HepG2 (cell line): ENCODE data around the gene CBX2. TPM values are rescaled to one million over a fixed set of nuclear protein-coding genes. Genes with fewer than 3 reads are reported as not detected.

ENCODE experiments used
- ESRRA ChIP-seq: sonication (generic); formaldehyde crosslinking; IDR thresholded peaks from 2 replicates; pipeline ENCODE4 v1.5.1; 2020; ENCODE audit warnings: mild to moderate bottlenecking, low read depth, missing genetic modification reagents
- FOXA1 ChIP-seq, 2 experiments: fragments of 450-650 bp in 1 of 2; sonication (generic) in 1 of 2; formaldehyde crosslinking in 1 of 2; IDR thresholded peaks; 2 replicates each; pipeline versions ENCODE4 v1.4.0 to v1.6.1; 2016 to 2020; ENCODE audit warnings: missing genetic modification reagents in 1 of 2
- FOXK2 ChIP-seq: fragments of 450-650 bp; IDR thresholded peaks from 2 replicates; pipeline ENCODE4 v1.6.1; 2016
- MATR3 ChIP-seq: sonication (generic); formaldehyde crosslinking; IDR thresholded peaks from 2 replicates; pipeline ENCODE4 v1.4.0; 2020; ENCODE audit warnings: missing genetic modification reagents
- MBNL3 ChIP-seq: fragments of 250-450 bp; sonication (Bioruptor Pico); conservative IDR thresholded peaks from 2 replicates; pipeline ENCODE4 v1.8.0; 2022; ENCODE audit warnings: mild to moderate bottlenecking, inconsistent platforms
- MED13 ChIP-seq: sonication (generic); formaldehyde crosslinking; IDR thresholded peaks from 2 replicates; pipeline ENCODE4 v1.5.0; 2020; ENCODE audit warnings: missing genetic modification reagents
- MTF2 ChIP-seq: sonication (generic); formaldehyde crosslinking; IDR thresholded peaks from 2 replicates; pipeline ENCODE4 v1.5.0; 2020; ENCODE audit warnings: missing genetic modification reagents, borderline replicate concordance
- NFE2 ChIP-seq: sonication (generic); formaldehyde crosslinking; IDR thresholded peaks from 2 replicates; pipeline ENCODE4 v1.4.0; 2020; ENCODE audit warnings: missing genetic modification reagents
- NR2F6 ChIP-seq, 2 experiments: IDR thresholded peaks; 2 replicates each; pipeline ENCODE4 v1.6.1; 2016; ENCODE audit warnings: antibody characterized with exemption in 1 of 2, mild to moderate bottlenecking in 1 of 2
- PHB2 ChIP-seq: fragments of 450-650 bp; IDR thresholded peaks from 2 replicates; pipeline ENCODE4 v1.6.1; 2018; ENCODE audit not compliant: partially characterized antibody
- SIX4 ChIP-seq: sonication (generic); formaldehyde crosslinking; IDR thresholded peaks from 2 replicates; pipeline ENCODE4 v1.4.0; 2020; ENCODE audit warnings: missing genetic modification reagents
- SOX5 ChIP-seq: IDR thresholded peaks from 2 replicates; pipeline ENCODE4 v1.6.1; 2016; ENCODE audit warnings: borderline replicate concordance
- TP53 ChIP-seq: sonication (generic); formaldehyde crosslinking; conservative IDR thresholded peaks from 2 replicates; pipeline ENCODE4 v1.4.0; 2020; ENCODE audit warnings: missing genetic modification reagents
- XRCC5 ChIP-seq: fragments of 200-400 bp; formaldehyde crosslinking; optimal IDR thresholded peaks from 2 replicates; pipeline ENCODE3; 2017; ENCODE audit warnings: mild to moderate bottlenecking, low read length
- ZNF33A ChIP-seq: sonication (generic); formaldehyde crosslinking; IDR thresholded peaks from 2 replicates; pipeline ENCODE4 v1.5.1; 2020; ENCODE audit warnings: missing genetic modification reagents, mild to moderate bottlenecking, moderate library complexity, borderline replicate concordance
- ZNF543 ChIP-seq: sonication (generic); formaldehyde crosslinking; IDR thresholded peaks from 2 replicates; pipeline ENCODE4 v1.4.0; 2020; ENCODE audit warnings: mild to moderate bottlenecking, missing genetic modification reagents
- ZNF788 ChIP-seq: sonication (generic); formaldehyde crosslinking; IDR thresholded peaks from 2 replicates; pipeline ENCODE4 v1.5.0; 2020; ENCODE audit warnings: mild to moderate bottlenecking, missing genetic modification reagents, borderline replicate concordance
- polyA plus RNA-seq, 8 experiments: library from polyadenylated mRNA; depleted of rRNA in 3 of 8; stranded (reverse) in 7 of 8; unstranded in 1 of 8; fragments of >200 nt; fragmentation: Illumina TruSeq in 4 of 8; extraction: Trizol in 4 of 8; gene quantifications; 2 replicates each; pipeline versions ENCODE4 v1.2.1 to v1.2.3, GENCODE V29; 2011 to 2016; ENCODE audit warnings: low read depth in 4 of 8, missing spikeins in 1 of 8, mixed read lengths in 1 of 8; ENCODE audit not compliant: insufficient read depth in 1 of 8
- total RNA-seq, 5 experiments: library from RNA; depleted of rRNA; stranded (reverse); fragments of >200 nt; fragmentation: Illumina TruSeq; extraction: Trizol; gene quantifications; 2 replicates each; pipeline ENCODE4 v1.2.3, GENCODE V29; 2016; ENCODE audit warnings: low read depth in 1 of 5
- TF ChIP-seq, protein P1 (sequence below): sonication (generic); formaldehyde crosslinking; IDR thresholded peaks from 2 replicates; pipeline ENCODE4 v1.4.0; 2020; ENCODE audit warnings: mild to moderate bottlenecking, missing genetic modification reagents
- TF ChIP-seq, protein P2 (sequence below): sonication (generic); formaldehyde crosslinking; IDR thresholded peaks from 2 replicates; pipeline ENCODE4 v1.9.0; 2022; ENCODE audit warnings: missing genetic modification reagents, mild to moderate bottlenecking, borderline replicate concordance
- TF ChIP-seq, protein P3 (sequence below): sonication (generic); formaldehyde crosslinking; IDR thresholded peaks from 2 replicates; pipeline ENCODE4 v1.5.0; 2020; ENCODE audit warnings: mild to moderate bottlenecking, missing genetic modification reagents, moderate library complexity
- TF ChIP-seq, protein P4 (sequence below): sonication (generic); formaldehyde crosslinking; IDR thresholded peaks from 2 replicates; pipeline ENCODE4 v1.5.1; 2020; ENCODE audit warnings: mild to moderate bottlenecking, missing genetic modification reagents
- TF ChIP-seq, protein P5 (sequence below): sonication (generic); formaldehyde crosslinking; IDR thresholded peaks from 2 replicates; pipeline ENCODE4 v1.4.0; 2020; ENCODE audit warnings: missing genetic modification reagents, low read depth, mild to moderate bottlenecking, borderline replicate concordance

The CBX2 gene
- total and polyA plus RNA-seq, 2 of the 13 experiments (the other 11 are each of a cell fraction or from before 2014, with no cell fraction given), result 14.5 to 31.1 TPM

DNA sequence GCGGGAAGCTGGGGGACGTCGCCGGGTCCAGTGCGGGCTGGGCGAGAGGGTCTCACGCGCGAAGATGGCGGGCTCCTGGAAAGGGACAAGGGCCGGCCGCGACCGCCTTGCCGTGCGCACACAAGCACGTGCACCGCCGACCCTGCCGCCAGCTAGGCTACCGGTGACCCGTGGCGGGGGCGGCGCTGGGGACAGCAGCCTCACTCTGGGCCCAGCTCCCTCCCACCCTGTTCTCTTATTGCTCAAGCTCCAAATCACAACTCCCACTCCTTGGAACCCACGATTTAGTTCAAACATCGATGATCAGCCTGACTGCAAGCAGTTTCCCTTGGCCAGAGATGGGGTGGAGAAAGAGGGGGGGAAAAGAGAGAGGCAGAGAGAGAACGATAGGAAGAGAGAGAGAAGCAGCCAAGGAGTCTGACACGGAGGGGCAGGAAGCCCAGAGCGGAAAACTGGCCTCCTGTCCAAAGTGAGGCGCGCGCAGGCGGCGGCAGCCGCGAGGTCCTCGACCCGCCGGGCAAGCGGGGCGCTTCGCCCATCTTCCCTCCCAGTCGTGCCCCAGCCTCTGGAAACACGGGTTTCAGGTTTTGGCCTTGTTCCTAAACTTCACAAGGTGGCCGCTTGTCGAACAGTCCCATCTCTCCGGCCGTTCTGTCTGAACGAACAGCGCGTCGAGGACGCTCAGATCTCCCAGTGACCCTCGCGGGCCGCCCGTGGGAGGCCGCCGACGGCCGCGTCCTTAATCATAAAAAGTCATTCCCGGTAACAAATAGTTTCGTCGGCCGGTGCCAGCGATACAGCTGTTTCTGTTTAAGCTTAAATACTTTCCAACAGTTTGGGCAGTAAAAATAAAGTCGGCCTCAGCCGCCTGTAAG lies 20.6 kb downstream of the CBX2 start (continued):
- TF ChIP-seq ZNF33A (no peak), MBNL3 (CRISPR knock-in tag) (no peak), SOX5 (CRISPR knock-in tag) (no peak), FOXA1 (IDR thresholded peaks at IDR 0.05) (no peak), FOXA1 (CRISPR knock-in tag; IDR thresholded peaks at IDR 0.05) (no peak), FOXK2 (no peak), ESRRA (CRISPR knock-in tag) (no peak), MTF2 (peak; percentile 81; the same call in 1 of the 2 replicates), PHB2 (no peak), MATR3 (no peak), SIX4 (no peak), NFE2 (CRISPR knock-in tag) (no peak), TP53 (CRISPR knock-in tag) (no peak), ZNF543 (CRISPR knock-in tag) (no peak), MED13 (CRISPR knock-in tag) (no peak), XRCC5 (no peak), ZNF788 (CRISPR knock-in tag) (no peak; the same call in 1 of the 2 replicates), NR2F6 (IDR thresholded peaks at IDR 0.05) (no peak), NR2F6 (CRISPR knock-in tag; IDR thresholded peaks at IDR 0.05) (no peak)
- TF ChIP-seq, protein P1, sequence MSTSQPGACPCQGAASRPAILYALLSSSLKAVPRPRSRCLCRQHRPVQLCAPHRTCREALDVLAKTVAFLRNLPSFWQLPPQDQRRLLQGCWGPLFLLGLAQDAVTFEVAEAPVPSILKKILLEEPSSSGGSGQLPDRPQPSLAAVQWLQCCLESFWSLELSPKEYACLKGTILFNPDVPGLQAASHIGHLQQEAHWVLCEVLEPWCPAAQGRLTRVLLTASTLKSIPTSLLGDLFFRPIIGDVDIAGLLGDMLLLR, result no peak
- TF ChIP-seq, protein P2, sequence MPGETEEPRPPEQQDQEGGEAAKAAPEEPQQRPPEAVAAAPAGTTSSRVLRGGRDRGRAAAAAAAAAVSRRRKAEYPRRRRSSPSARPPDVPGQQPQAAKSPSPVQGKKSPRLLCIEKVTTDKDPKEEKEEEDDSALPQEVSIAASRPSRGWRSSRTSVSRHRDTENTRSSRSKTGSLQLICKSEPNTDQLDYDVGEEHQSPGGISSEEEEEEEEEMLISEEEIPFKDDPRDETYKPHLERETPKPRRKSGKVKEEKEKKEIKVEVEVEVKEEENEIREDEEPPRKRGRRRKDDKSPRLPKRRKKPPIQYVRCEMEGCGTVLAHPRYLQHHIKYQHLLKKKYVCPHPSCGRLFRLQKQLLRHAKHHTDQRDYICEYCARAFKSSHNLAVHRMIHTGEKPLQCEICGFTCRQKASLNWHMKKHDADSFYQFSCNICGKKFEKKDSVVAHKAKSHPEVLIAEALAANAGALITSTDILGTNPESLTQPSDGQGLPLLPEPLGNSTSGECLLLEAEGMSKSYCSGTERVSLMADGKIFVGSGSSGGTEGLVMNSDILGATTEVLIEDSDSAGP (CRISPR knock-in tag), result no peak; the same call in 1 of the 2 replicates
- TF ChIP-seq, protein P3, sequence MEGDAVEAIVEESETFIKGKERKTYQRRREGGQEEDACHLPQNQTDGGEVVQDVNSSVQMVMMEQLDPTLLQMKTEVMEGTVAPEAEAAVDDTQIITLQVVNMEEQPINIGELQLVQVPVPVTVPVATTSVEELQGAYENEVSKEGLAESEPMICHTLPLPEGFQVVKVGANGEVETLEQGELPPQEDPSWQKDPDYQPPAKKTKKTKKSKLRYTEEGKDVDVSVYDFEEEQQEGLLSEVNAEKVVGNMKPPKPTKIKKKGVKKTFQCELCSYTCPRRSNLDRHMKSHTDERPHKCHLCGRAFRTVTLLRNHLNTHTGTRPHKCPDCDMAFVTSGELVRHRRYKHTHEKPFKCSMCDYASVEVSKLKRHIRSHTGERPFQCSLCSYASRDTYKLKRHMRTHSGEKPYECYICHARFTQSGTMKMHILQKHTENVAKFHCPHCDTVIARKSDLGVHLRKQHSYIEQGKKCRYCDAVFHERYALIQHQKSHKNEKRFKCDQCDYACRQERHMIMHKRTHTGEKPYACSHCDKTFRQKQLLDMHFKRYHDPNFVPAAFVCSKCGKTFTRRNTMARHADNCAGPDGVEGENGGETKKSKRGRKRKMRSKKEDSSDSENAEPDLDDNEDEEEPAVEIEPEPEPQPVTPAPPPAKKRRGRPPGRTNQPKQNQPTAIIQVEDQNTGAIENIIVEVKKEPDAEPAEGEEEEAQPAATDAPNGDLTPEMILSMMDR (CRISPR knock-in tag), result no peak
- TF ChIP-seq, protein P4, sequence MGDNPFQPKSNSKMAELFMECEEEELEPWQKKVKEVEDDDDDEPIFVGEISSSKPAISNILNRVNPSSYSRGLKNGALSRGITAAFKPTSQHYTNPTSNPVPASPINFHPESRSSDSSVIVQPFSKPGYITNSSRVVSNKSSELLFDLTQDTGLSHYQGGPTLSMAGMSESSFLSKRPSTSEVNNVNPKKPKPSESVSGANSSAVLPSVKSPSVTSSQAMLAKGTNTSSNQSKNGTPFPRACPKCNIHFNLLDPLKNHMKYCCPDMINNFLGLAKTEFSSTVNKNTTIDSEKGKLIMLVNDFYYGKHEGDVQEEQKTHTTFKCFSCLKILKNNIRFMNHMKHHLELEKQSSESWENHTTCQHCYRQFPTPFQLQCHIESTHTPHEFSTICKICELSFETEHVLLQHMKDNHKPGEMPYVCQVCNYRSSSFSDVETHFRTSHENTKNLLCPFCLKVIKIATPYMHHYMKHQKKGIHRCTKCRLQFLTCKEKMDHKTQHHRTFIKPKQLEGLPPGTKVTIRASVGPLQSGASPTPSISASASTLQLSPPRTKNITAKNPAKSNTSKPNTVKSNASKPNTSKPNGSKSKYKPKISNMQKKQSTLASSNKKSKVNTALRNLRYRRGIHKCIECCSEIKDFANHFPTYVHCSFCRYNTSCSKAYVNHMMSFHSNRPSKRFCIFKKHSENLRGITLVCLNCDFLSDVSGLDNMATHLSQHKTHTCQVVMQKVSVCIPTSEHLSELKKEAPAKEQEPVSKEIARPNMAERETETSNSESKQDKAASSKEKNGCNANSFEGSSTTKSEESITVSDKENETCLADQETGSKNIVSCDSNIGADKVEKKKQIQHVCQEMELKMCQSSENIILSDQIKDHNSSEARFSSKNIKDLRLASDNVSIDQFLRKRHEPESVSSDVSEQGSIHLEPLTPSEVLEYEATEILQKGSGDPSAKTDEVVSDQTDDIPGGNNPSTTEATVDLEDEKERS (CRISPR knock-in tag), result no peak
- TF ChIP-seq, protein P5, sequence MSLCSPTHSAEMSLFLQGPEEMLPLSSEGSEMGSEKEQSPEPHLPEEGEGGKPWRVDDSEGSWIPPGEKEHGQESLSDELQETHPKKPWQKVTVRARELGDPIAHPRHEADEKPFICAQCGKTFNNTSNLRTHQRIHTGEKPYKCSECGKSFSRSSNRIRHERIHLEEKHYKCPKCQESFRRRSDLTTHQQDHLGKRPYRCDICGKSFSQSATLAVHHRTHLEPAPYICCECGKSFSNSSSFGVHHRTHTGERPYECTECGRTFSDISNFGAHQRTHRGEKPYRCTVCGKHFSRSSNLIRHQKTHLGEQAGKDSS (CRISPR knock-in tag), result 0 out of 2 replicates have a peak, but pooled peaks have one; percentile 16
